H9 (cell line): ENCODE results near the gene CDNF. TPM values are rescaled to one million over a fixed set of nuclear protein-coding genes. Genes with fewer than 3 reads are reported as not detected.

Experiments used
- DNase-seq: peaks from one replicate; pipeline ENCODE4 v3.0.0-alpha.2; 2017
- H2AFZ ChIP-seq: one replicate; pipeline ENCODE4 v1.6.1; 2013; ENCODE audit warnings: mild to moderate bottlenecking, low read length, control low read depth, moderate library complexity
- H2AK5ac ChIP-seq: 2 replicates; pipeline ENCODE4 v1.6.1; 2013; ENCODE audit warnings: low read length, control low read depth, mixed read lengths; ENCODE audit not compliant: insufficient read length
- H2BK120ac ChIP-seq: one replicate; pipeline ENCODE4 v1.6.1; 2013; ENCODE audit warnings: low read depth, mild to moderate bottlenecking, low read length, control low read depth, inconsistent platforms; ENCODE audit not compliant: poor library complexity, severe bottlenecking
- H2BK12ac ChIP-seq: 2 replicates; pipeline ENCODE4 v1.6.1; 2013; ENCODE audit warnings: low read length, control low read depth, mixed read lengths, low read depth; ENCODE audit not compliant: insufficient read length
- H2BK15ac ChIP-seq: 2 replicates; pipeline ENCODE4 v1.6.1; 2013; ENCODE audit warnings: low read depth, low read length, control low read depth
- H2BK20ac ChIP-seq: one replicate; pipeline ENCODE4 v1.6.1; 2013; ENCODE audit warnings: low read depth, mild to moderate bottlenecking, low read length, control low read depth, inconsistent platforms; ENCODE audit not compliant: poor library complexity, severe bottlenecking
- H2BK5ac ChIP-seq: 2 replicates; pipeline ENCODE4 v1.6.1; 2013; ENCODE audit warnings: low read length, control low read depth, mixed read lengths; ENCODE audit not compliant: insufficient read length
- H3K14ac ChIP-seq: 2 replicates; pipeline ENCODE4 v1.6.1; 2013; ENCODE audit warnings: low read length, control low read depth; ENCODE audit not compliant: insufficient read depth
- H3K18ac ChIP-seq: 2 replicates; pipeline ENCODE4 v1.6.1; 2013; ENCODE audit warnings: low read depth, mild to moderate bottlenecking, mixed read lengths, low read length, control low read depth; ENCODE audit not compliant: insufficient read length
- H3K23ac ChIP-seq: 2 replicates; pipeline ENCODE4 v1.6.1; 2013; ENCODE audit warnings: low read length, control low read depth, mixed read lengths, low read depth; ENCODE audit not compliant: insufficient read length
- H3K23me2 ChIP-seq: 2 replicates; pipeline ENCODE4 v1.6.1; 2013; ENCODE audit warnings: low read depth, mild to moderate bottlenecking, mixed read lengths, low read length, control low read depth; ENCODE audit not compliant: insufficient read length, poor library complexity, severe bottlenecking
- H3K27ac ChIP-seq: 2 replicates; pipeline ENCODE4 v1.5.1; 2013; ENCODE audit warnings: low read length, control low read depth, mixed read lengths, low read depth; ENCODE audit not compliant: insufficient read length
- H3K27me3 ChIP-seq: 2 replicates; pipeline ENCODE4 v1.6.1; 2013; ENCODE audit warnings: low read length, control low read depth, inconsistent platforms; ENCODE audit not compliant: insufficient read depth
- H3K4ac ChIP-seq: 2 replicates; pipeline ENCODE4 v1.6.1; 2013; ENCODE audit warnings: low read depth, mild to moderate bottlenecking, control low read depth, inconsistent platforms, low read length, moderate library complexity
- H3K4me1 ChIP-seq: 2 replicates; pipeline ENCODE4 v1.6.1; 2013; ENCODE audit warnings: low read length, control low read depth, inconsistent platforms; ENCODE audit not compliant: insufficient read depth
- H3K4me2 ChIP-seq: 2 replicates; pipeline ENCODE4 v1.6.1; 2013; ENCODE audit warnings: low read length, control low read depth, mixed read lengths; ENCODE audit not compliant: insufficient read length, insufficient read depth
- H3K56ac ChIP-seq: 2 replicates; pipeline ENCODE4 v1.6.1; 2013; ENCODE audit warnings: low read depth, mild to moderate bottlenecking, mixed read lengths, low read length, control low read depth; ENCODE audit not compliant: insufficient read length
- H3K79me1 ChIP-seq: 2 replicates; pipeline ENCODE4 v1.6.1; 2013; ENCODE audit warnings: low read depth, mild to moderate bottlenecking, moderate library complexity, low read length, control low read depth, inconsistent platforms; ENCODE audit not compliant: insufficient read depth, poor library complexity, severe bottlenecking
- H3K79me2 ChIP-seq: 2 replicates; pipeline ENCODE4 v1.6.1; 2013; ENCODE audit warnings: low read length, control low read depth, inconsistent platforms; ENCODE audit not compliant: insufficient read depth
- H3K9ac ChIP-seq: 2 replicates; pipeline ENCODE4 v1.6.1; 2013; ENCODE audit warnings: low read length, control low read depth, mixed read lengths; ENCODE audit not compliant: insufficient read length; ENCODE audit errors: extremely low read depth
- H3K9me3 ChIP-seq: one replicate; pipeline ENCODE4 v1.6.1; 2013; ENCODE audit warnings: low read depth, low read length, inconsistent platforms; ENCODE audit not compliant: control insufficient read depth
- H3T11ph ChIP-seq: one replicate; pipeline ENCODE4 v1.6.1; 2013; ENCODE audit warnings: mild to moderate bottlenecking, low read length, control low read depth, inconsistent platforms
- H4K20me1 ChIP-seq: one replicate; pipeline ENCODE4 v1.6.1; 2013; ENCODE audit not compliant: control insufficient read depth, insufficient read length, insufficient read depth
- H4K5ac ChIP-seq: 2 replicates; pipeline ENCODE4 v1.6.1; 2013; ENCODE audit warnings: low read depth, mild to moderate bottlenecking, mixed read lengths, low read length, control low read depth; ENCODE audit not compliant: insufficient read length
- H4K8ac ChIP-seq: replicated peaks from 2 replicates; pipeline ENCODE4 v1.6.1; 2013; ENCODE audit warnings: low read length, control low read depth, mixed read lengths, low read depth; ENCODE audit not compliant: insufficient read length
- H4K91ac ChIP-seq: 2 replicates; pipeline ENCODE4 v1.6.1; 2013; ENCODE audit warnings: low read depth, mild to moderate bottlenecking, moderate library complexity, mixed read lengths, low read length, control low read depth; ENCODE audit not compliant: insufficient read length
- H3K27ac Mint-ChIP-seq, 3 experiments: 2 replicates in 2 of 3; 3 replicates in 1 of 3; pipeline ENCODE4 v1.8.0; 2020 to 2021; ENCODE audit warnings: mixed read lengths in 3 of 3, mild to moderate bottlenecking in 1 of 3, moderate library complexity in 1 of 3
- H3K27me3 Mint-ChIP-seq: 2 replicates; pipeline ENCODE4 v1.8.0; 2021; ENCODE audit warnings: low read depth, mild to moderate bottlenecking, moderate library complexity, mixed read lengths
- H3K36me3 Mint-ChIP-seq, 3 experiments: 2 replicates in 2 of 3; 3 replicates in 1 of 3; pipeline ENCODE4 v1.8.0; 2020 to 2021; ENCODE audit warnings: low read depth in 3 of 3, mixed read lengths in 3 of 3; ENCODE audit not compliant: insufficient read depth in 1 of 3
- H3K4me1 Mint-ChIP-seq, 2 experiments: 2 replicates each; pipeline ENCODE4 v1.8.0; 2020; ENCODE audit warnings: mixed read lengths in 2 of 2
- H3K4me3 Mint-ChIP-seq, 2 experiments: 2 replicates in 1 of 2; 3 replicates in 1 of 2; pipeline ENCODE4 v1.8.0; 2020 to 2021; ENCODE audit warnings: mild to moderate bottlenecking in 2 of 2, mixed read lengths in 2 of 2, moderate library complexity in 1 of 2
- H3K9me3 Mint-ChIP-seq, 2 experiments: 2 replicates in 1 of 2; 3 replicates in 1 of 2; pipeline ENCODE4 v1.8.0; 2020; ENCODE audit warnings: mild to moderate bottlenecking in 2 of 2, mixed read lengths in 2 of 2, moderate library complexity in 1 of 2
- WGBS: extraction: QIAGEN DNeasy Blood & Tissue Kit; methylation state at CpG from one replicate; pipeline ENCODE4 v1.1.7; 2013; ENCODE audit warnings: missing lambda C conversion rate, low lambda C conversion rate, mixed read lengths; ENCODE audit not compliant: insufficient read length; ENCODE audit errors: extremely low coverage; 5-methylcytosine and 5-hydroxymethylcytosine counted together
- total RNA-seq: library from RNA; stranded (reverse); gene quantifications from 2 replicates; pipeline ENCODE4 v1.2.1, GENCODE V29; 2021
- TF ChIP-seq, protein P1 (sequence below): fragments of 200-600 bp; sonication (generic); conservative IDR thresholded peaks from 3 replicates; pipeline ENCODE4 v1.8.0; 2021; ENCODE audit warnings: antibody characterized with exemption, mild to moderate bottlenecking

CDNF gene
- total RNA-seq, 1 experiment from 2014 or later, result 1.3 TPM

DNA sequence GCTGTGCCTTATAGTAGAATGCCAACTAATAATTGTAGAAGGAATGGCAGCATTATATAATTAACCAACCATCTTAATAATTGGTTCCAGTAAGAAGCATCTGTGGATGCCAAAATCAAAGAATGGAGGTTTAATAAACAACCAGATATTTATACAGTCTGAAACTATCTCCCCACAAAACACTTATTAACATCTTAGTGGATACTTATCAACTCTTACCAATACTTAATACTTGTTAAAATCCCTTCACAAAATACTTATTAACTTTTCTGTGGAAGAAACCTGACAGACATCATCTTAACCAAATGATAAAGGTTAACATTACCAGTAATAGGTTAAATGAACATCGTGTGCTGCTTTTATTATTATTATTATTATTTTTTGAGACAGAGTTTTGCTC is 34.0 kb downstream of the CDNF start:
- Histone ChIP-seq H2BK12ac (no peak overlapping the region), H2AK5ac (no peak overlapping the region), H3K79me2 (no peaks in the 10 kb centered on the region), H2BK5ac (no peak overlapping the region), H4K8ac (no peak overlapping the region), H3K27ac (no peak overlapping the region), H2BK20ac (no peak overlapping the region), H3K14ac (no peak overlapping the region), H2BK120ac (no peak overlapping the region), H3K23ac (no peak overlapping the region), H4K5ac (no peak overlapping the region), H4K20me1 (no peaks in the 10 kb centered on the region), H3K4ac (no peak overlapping the region), H3K4me2 (no peak overlapping the region), H4K91ac (no peak overlapping the region), H3K79me1 (no peaks in the 10 kb centered on the region), H3K27me3 (no peaks in the 10 kb centered on the region), H3T11ph (no peak overlapping the region), H2BK15ac (no peak overlapping the region), H3K56ac (no peak overlapping the region), H3K4me1 (no peaks in the 10 kb centered on the region), H3K9ac (no peak overlapping the region), H3K9me3 (no peaks in the 10 kb centered on the region), H3K23me2 (no peaks in the 10 kb centered on the region), H3K18ac (no peak overlapping the region), H2AFZ (no peak overlapping the region)
- Mint-ChIP-seq H3K4me1 (no peaks in the 10 kb centered on the region), H3K27me3 (no peaks in the 10 kb centered on the region; the same call in 1 of the 2 replicates), H3K9me3 (no peaks in the 10 kb centered on the region), H3K27ac (no peak overlapping the region), H3K4me3 (no peak overlapping the region), H3K36me3 (no peaks in the 10 kb centered on the region)
- DNase-seq, result no peak
- TF ChIP-seq, protein P1, sequence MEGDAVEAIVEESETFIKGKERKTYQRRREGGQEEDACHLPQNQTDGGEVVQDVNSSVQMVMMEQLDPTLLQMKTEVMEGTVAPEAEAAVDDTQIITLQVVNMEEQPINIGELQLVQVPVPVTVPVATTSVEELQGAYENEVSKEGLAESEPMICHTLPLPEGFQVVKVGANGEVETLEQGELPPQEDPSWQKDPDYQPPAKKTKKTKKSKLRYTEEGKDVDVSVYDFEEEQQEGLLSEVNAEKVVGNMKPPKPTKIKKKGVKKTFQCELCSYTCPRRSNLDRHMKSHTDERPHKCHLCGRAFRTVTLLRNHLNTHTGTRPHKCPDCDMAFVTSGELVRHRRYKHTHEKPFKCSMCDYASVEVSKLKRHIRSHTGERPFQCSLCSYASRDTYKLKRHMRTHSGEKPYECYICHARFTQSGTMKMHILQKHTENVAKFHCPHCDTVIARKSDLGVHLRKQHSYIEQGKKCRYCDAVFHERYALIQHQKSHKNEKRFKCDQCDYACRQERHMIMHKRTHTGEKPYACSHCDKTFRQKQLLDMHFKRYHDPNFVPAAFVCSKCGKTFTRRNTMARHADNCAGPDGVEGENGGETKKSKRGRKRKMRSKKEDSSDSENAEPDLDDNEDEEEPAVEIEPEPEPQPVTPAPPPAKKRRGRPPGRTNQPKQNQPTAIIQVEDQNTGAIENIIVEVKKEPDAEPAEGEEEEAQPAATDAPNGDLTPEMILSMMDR, result no peak
- WGBS, result no CpG with 5 or more reads among the region's 1 CpG
